ENCODE results near the gene ZNF497.
"Not testable (repeated sequence)": the region's sequence is repeated elsewhere in the genome, so short reads cannot be mapped to it uniquely, and the experiment has no call there.

ZNF497 gene

DNA sequence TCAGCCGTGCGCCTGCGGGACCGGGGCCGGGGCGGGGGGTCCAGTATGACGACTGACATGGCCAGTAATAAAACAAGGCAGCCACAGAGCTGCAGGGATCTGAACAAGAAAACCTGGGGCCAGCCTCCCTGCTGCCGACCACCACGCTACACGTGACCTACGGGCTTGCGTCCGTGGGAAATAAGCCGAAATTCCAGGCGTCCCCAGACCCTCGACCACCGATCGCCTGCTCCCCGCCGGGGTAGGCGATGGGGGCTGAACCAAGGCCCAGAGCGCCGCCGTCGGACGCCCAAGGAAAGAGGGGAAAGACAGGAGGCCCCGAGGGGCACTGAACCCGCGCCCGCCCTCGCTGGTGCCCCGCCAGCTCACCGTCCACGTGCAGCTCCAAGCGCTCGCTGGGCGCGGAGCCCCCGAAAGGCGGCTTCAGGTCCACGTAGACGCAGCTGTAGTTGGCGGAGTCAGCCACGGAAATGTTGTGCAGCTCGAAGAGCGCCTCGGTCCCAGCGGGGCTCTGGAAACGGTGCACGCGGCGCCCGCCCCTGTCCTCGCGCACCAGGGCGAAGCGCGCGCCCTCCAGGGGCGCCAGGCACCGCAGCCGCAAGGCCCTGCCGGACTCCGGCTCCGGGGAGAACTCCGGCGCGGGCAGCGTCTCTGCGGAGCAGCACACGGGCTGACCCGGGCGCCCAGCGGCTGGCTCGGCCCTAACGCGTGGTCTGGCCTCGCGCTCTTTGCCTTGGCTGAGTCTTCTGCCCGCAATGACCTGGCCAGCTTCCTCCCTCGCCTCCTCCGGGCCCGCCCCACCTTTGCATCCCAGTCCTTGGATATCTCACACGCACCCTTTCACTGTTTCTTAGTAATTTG lies 12.3 kb downstream of the ZNF497 start:
- no peaks in the 10 kb centered on the region for H3K4me1 ChIP-seq (ENCODE audit: insufficient read depth, low read length)

GRCh38 chr19:58349590-58349989 lies 13.0 kb downstream of the ZNF497 start:
- Histone ChIP-seq H3K27ac (ENCODE audit: low read length) (no peak overlapping the region), H3K36me3 (ENCODE audit: insufficient read depth, low read depth, low read length) (no peaks in the 10 kb centered on the region), H3K27me3 (ENCODE audit: insufficient read depth, low read length) (peaks cover 25% of the 10 kb centered on the region), H3K4me3 (ENCODE audit: low read length) (no peak overlapping the region), H3K9ac (ENCODE audit: low read depth, low read length) (no peak overlapping the region), H3K9me3 (ENCODE audit: insufficient read depth, low read depth, low read length) (no peaks in the 10 kb centered on the region), H3K4me1 (ENCODE audit: insufficient read depth, low read length) (no peaks in the 10 kb centered on the region)

More for the DNA sequence above, 12.3 kb downstream of the ZNF497 start:
- H3K36me3 ChIP-seq (ENCODE audit: insufficient read depth, low read depth, low read length) = no peaks in the 10 kb centered on the region
- H3K9ac ChIP-seq (ENCODE audit: low read depth, low read length) = no peak overlapping the region
- H3K4me3 ChIP-seq (ENCODE audit: low read length) = no peak overlapping the region
- H3K27me3 ChIP-seq (ENCODE audit: insufficient read depth, low read length) = peaks cover 25% of the 10 kb centered on the region
- H3K9me3 ChIP-seq (ENCODE audit: insufficient read depth, low read depth, low read length) = no peaks in the 10 kb centered on the region
- H3K27ac ChIP-seq (ENCODE audit: low read length) = no peak overlapping the region

GRCh38 chr19:58348080-58348479 lies 14.5 kb downstream of the ZNF497 start:
- peak overlapping the region; percentile 77; the same call in 1 of the 2 replicates for H3K9ac ChIP-seq (ENCODE audit: low read depth, low read length)
- H3K36me3 ChIP-seq (ENCODE audit: insufficient read depth, low read depth, low read length); H3K9me3 ChIP-seq (ENCODE audit: insufficient read depth, low read depth, low read length); H3K4me1 ChIP-seq (ENCODE audit: insufficient read depth, low read length); H3K27ac ChIP-seq (ENCODE audit: low read length): not testable (repeated sequence)
- H3K4me3 ChIP-seq (ENCODE audit: low read length) = peak overlapping the region; percentile 95
- peaks cover 25% of the 10 kb centered on the region for H3K27me3 ChIP-seq (ENCODE audit: insufficient read depth, low read length)

DNA sequence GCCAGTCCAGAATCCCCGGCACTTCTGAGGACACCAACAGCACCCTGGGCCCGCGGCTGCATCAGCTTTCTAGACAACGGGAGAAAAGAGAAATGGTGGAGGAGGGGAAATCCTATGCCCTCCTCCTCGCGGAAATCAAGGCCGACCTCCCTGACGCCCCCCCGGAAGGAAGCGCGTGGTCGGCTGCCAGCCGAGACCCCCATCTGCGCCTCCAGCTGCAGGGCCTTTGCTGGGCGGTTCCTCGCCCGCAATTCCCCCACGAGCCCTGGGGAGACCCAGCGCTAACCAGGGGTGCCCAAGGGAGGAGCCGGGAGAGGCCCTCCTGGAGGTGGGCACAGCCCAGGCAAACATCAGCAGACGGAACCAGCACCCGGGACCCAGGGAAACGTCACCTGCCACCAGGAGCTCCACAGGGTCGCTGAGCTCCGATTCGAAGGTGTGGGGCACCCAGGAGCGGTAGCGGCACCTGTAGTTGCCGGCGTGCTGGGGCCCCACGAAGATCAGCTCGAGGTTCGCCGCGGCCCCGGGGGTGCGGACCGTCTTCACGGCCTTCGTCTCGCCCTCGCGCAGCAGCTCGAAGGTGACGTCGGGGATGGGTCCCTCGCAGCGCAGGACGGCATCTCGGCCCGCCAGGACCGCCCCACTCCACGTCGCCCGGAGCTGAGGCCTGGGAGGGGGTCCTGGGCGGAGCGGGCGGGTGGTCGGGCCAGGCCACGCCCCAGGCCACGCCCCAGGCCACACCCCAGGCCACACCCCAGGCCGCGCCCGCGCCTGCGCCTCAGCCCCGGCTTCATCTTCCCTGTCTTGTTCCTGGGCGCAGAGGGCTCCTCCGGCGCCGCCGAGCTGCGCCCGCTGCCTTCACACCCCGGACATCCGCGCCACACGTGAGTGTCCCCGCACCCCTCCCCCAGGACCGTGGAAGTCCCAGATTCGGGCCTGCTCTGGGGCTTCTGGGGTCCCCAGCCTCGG lies 15.3 kb downstream of the ZNF497 start:
- no peaks in the 10 kb centered on the region for H3K36me3 ChIP-seq (ENCODE audit: insufficient read depth, low read depth, low read length)
- H3K4me3 ChIP-seq (ENCODE audit: low read length) = peak overlapping the region; percentile 95
- H3K27ac ChIP-seq (ENCODE audit: low read length) = no peak overlapping the region
- no peaks in the 10 kb centered on the region for H3K4me1 ChIP-seq (ENCODE audit: insufficient read depth, low read length)
- H3K9ac ChIP-seq (ENCODE audit: low read depth, low read length) = peak overlapping the region; percentile 77
- no peaks in the 10 kb centered on the region for H3K9me3 ChIP-seq (ENCODE audit: insufficient read depth, low read depth, low read length)
- peaks cover 25% of the 10 kb centered on the region for H3K27me3 ChIP-seq (ENCODE audit: insufficient read depth, low read length)

- no peak overlapping the region for H3K4me3 ChIP-seq (ENCODE audit: low read length)
- no peak overlapping the region for H3K27ac ChIP-seq (ENCODE audit: low read length)
- H3K9ac ChIP-seq (ENCODE audit: low read depth, low read length) = no peak overlapping the region
- peaks cover 25% of the 10 kb centered on the region for H3K27me3 ChIP-seq (ENCODE audit: insufficient read depth, low read length)
- no peaks in the 10 kb centered on the region for H3K9me3 ChIP-seq (ENCODE audit: insufficient read depth, low read depth, low read length)
- H3K36me3 ChIP-seq (ENCODE audit: insufficient read depth, low read depth, low read length) = no peaks in the 10 kb centered on the region
- no peaks in the 10 kb centered on the region for H3K4me1 ChIP-seq (ENCODE audit: insufficient read depth, low read length)
Measured at GRCh38 chr19:58345558-58345957, 17.0 kb downstream of the ZNF497 start.

GRCh38 chr19:58338825-58339558 lies 23.6 kb downstream of the ZNF497 start:
- H3K36me3 ChIP-seq (ENCODE audit: insufficient read depth, low read depth, low read length) = peaks cover 21% of the 10 kb centered on the region; the same call in 1 of the 2 replicates

DNA sequence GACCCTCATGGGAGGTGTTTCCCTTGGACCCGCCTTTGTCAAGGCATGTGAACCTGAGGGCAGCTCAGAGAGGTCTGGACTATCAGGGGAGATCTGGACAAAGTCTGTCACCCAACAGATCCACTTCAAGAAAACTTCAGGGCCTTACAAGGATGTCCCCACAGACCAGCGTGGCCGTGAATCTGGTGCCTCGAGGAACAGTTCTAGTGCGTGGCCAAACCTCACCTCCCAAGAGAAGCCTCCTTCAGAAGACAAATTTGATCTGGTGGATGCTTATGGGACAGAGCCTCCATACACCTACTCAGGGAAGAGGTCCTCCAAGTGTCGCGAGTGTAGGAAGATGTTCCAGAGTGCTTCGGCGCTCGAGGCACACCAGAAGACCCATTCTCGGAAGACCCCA lies 24.2 kb downstream of the ZNF497 start:
- H3K36me3 ChIP-seq (ENCODE audit: insufficient read depth, low read depth, low read length) = peaks cover 21% of the 10 kb centered on the region; the same call in 1 of the 2 replicates
- H3K9ac ChIP-seq (ENCODE audit: low read depth, low read length) = no peak overlapping the region
- H3K27me3 ChIP-seq (ENCODE audit: insufficient read depth, low read length) = no peaks in the 10 kb centered on the region
- peaks cover 6% of the 10 kb centered on the region; the same call in 1 of the 2 replicates for H3K9me3 ChIP-seq (ENCODE audit: insufficient read depth, low read depth, low read length)
- no peaks in the 10 kb centered on the region for H3K4me1 ChIP-seq (ENCODE audit: insufficient read depth, low read length)
- no peak overlapping the region for H3K27ac ChIP-seq (ENCODE audit: low read length)
- H3K4me3 ChIP-seq (ENCODE audit: low read length) = no peak overlapping the region

More at GRCh38 chr19:58338825-58339558, 23.6 kb downstream of the ZNF497 start:
- Histone ChIP-seq H3K9ac (ENCODE audit: low read depth, low read length) (no peak overlapping the region), H3K9me3 (ENCODE audit: insufficient read depth, low read depth, low read length) (peaks cover 6% of the 10 kb centered on the region; the same call in 1 of the 2 replicates), H3K4me3 (ENCODE audit: low read length) (no peak overlapping the region), H3K4me1 (ENCODE audit: insufficient read depth, low read length) (no peaks in the 10 kb centered on the region), H3K27me3 (ENCODE audit: insufficient read depth, low read length) (no peaks in the 10 kb centered on the region), H3K27ac (ENCODE audit: low read length) (no peak overlapping the region)

DNA sequence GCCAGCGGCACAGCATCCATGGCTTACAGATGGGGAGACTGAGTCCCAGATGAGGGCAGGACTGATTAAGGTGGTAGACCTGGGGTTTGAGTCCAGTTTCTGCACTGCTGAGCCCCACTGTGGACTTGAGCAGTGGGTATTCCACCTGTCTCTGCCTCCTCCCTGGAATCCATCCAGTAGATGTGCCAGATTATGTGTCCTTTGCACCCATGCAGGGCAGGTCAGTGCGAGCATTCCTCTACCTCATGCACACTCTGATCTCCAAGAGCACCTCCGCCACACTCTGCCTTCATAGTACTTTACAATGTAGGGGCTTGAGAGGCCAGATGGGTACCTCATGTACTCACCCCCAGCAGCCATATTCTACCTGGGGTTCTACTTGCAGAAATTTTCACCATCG lies 25.7 kb downstream of the ZNF497 start:
- no peak overlapping the region for H3K4me3 ChIP-seq (ENCODE audit: low read length)
- peaks cover 6% of the 10 kb centered on the region; the same call in 1 of the 2 replicates for H3K9me3 ChIP-seq (ENCODE audit: insufficient read depth, low read depth, low read length)
- no peaks in the 10 kb centered on the region for H3K4me1 ChIP-seq (ENCODE audit: insufficient read depth, low read length)
- no peak overlapping the region for H3K9ac ChIP-seq (ENCODE audit: low read depth, low read length)
- peaks cover 21% of the 10 kb centered on the region; the same call in 1 of the 2 replicates for H3K36me3 ChIP-seq (ENCODE audit: insufficient read depth, low read depth, low read length)
- H3K27ac ChIP-seq (ENCODE audit: low read length) = no peak overlapping the region
- no peaks in the 10 kb centered on the region for H3K27me3 ChIP-seq (ENCODE audit: insufficient read depth, low read length)

- Histone ChIP-seq H3K9ac (ENCODE audit: low read depth, low read length) (no peak overlapping the region), H3K27ac (ENCODE audit: low read length) (no peak overlapping the region), H3K36me3 (ENCODE audit: insufficient read depth, low read depth, low read length) (peaks cover 21% of the 10 kb centered on the region; the same call in 1 of the 2 replicates), H3K9me3 (ENCODE audit: insufficient read depth, low read depth, low read length) (peaks cover 6% of the 10 kb centered on the region; the same call in 1 of the 2 replicates), H3K4me3 (ENCODE audit: low read length) (no peak overlapping the region), H3K27me3 (ENCODE audit: insufficient read depth, low read length) (no peaks in the 10 kb centered on the region), H3K4me1 (ENCODE audit: insufficient read depth, low read length) (no peaks in the 10 kb centered on the region)
Measured at GRCh38 chr19:58336216-58336615, 26.3 kb downstream of the ZNF497 start.

GRCh38 chr19:58335630-58336029 lies 26.9 kb downstream of the ZNF497 start:
- peaks cover 6% of the 10 kb centered on the region; the same call in 1 of the 2 replicates for H3K9me3 ChIP-seq (ENCODE audit: insufficient read depth, low read depth, low read length)
- peaks cover 21% of the 10 kb centered on the region; the same call in 1 of the 2 replicates for H3K36me3 ChIP-seq (ENCODE audit: insufficient read depth, low read depth, low read length)
- H3K9ac ChIP-seq (ENCODE audit: low read depth, low read length) = no peak overlapping the region
- H3K27me3 ChIP-seq (ENCODE audit: insufficient read depth, low read length) = no peaks in the 10 kb centered on the region
- H3K4me1 ChIP-seq (ENCODE audit: insufficient read depth, low read length) = no peaks in the 10 kb centered on the region
- no peak overlapping the region for H3K4me3 ChIP-seq (ENCODE audit: low read length)
- no peak overlapping the region for H3K27ac ChIP-seq (ENCODE audit: low read length)
